H1 (cell line): ENCODE measurements around the gene ZNF598. TPM values are rescaled to one million over a fixed set of nuclear protein-coding genes. Genes with fewer than 3 reads are reported as not detected.

Experiments used
- CHD1 ChIP-seq: IDR thresholded peaks from 2 replicates; pipeline ENCODE4 v1.6.1; 2012; ENCODE audit warnings: low read depth, low read length, improper control_type of control experiment
- EGR1 ChIP-seq: IDR thresholded peaks from 2 replicates; pipeline ENCODE4 v1.6.1; 2011; ENCODE audit warnings: low read depth, low read length, borderline replicate concordance
- GTF2F1 ChIP-seq: IDR thresholded peaks from 2 replicates; pipeline ENCODE4 v1.6.1; 2012; ENCODE audit warnings: low read depth, low read length, improper control_type of control experiment, borderline replicate concordance
- MAFK ChIP-seq: IDR thresholded peaks from 2 replicates; pipeline ENCODE4 v1.6.1; 2012; ENCODE audit warnings: low read depth, mild to moderate bottlenecking, improper control_type of control experiment, low read length
- polyA plus RNA-seq, 7 experiments: library from polyadenylated mRNA; depleted of rRNA in 3 of 7; stranded (reverse) in 5 of 7; unstranded in 2 of 7; fragments of >200 nt in 5 of 7; fragments of 200-250 nt in 2 of 7; gene quantifications; 1 replicate in 5 of 7; 2 replicates in 1 of 7; 4 replicates in 1 of 7; pipeline versions ENCODE4 v1.2.1 to v1.2.3, GENCODE V29; 2011 to 2013; ENCODE audit warnings: missing spikeins in 2 of 7, mixed read lengths in 2 of 7
- total RNA-seq: library from RNA; stranded (reverse); fragmentation: NEBNext Ultra II Directional; extraction: Animal tissue kit (Norgen Biotek cat#: 25700); gene quantifications from 2 replicates; pipeline ENCODE4 v1.2.1, GENCODE V29; 2021

ZNF598 gene
- total and polyA plus RNA-seq, 2 of the 8 experiments (the other 6 are each of a cell fraction or from before 2014, with no cell fraction given): 29.3 to 47.6 TPM

- TF ChIP-seq EGR1 (no peak), MAFK (no peak), GTF2F1 (no peak), CHD1 (no peak)
These were observed 26.8 kb upstream of the ZNF598 start (continued) for GRCh38 chr16:2036200-2036966.
